22Rv1 (cell line): ENCODE measurements around the gene MFGE8.

Source experiments
- CTCF ChIP-seq: fragments of 450-650 bp; IDR thresholded peaks from 2 replicates; pipeline ENCODE4 v1.5.1; 2017; ENCODE audit warnings: mild to moderate bottlenecking
- ZFX ChIP-seq: fragments of 450-650 bp; IDR thresholded peaks from 2 replicates; pipeline ENCODE4 v1.6.1; 2017; ENCODE audit warnings: antibody characterized with exemption, borderline replicate concordance

- TF ChIP-seq CTCF = no peak
- no peak for TF ChIP-seq ZFX
Observed at GRCh38 chr15:88890495-88890894, 22.7 kb downstream of the MFGE8 start.
